GM10266 (cell line): ENCODE results near the gene NAT14.

Experiments
- DNase-seq: peaks from one replicate; pipeline ENCODE4 v3.0.0; 2012; ENCODE audit errors: extremely low spot score
- TF ChIP-seq, protein P1 (sequence below): IDR thresholded peaks from 2 replicates; pipeline ENCODE4 v1.5.1; 2012; ENCODE audit warnings: mild to moderate bottlenecking, low read depth; ENCODE audit not compliant: control insufficient read depth, insufficient read depth; ENCODE audit errors: missing control alignments

Gene NAT14

DNA sequence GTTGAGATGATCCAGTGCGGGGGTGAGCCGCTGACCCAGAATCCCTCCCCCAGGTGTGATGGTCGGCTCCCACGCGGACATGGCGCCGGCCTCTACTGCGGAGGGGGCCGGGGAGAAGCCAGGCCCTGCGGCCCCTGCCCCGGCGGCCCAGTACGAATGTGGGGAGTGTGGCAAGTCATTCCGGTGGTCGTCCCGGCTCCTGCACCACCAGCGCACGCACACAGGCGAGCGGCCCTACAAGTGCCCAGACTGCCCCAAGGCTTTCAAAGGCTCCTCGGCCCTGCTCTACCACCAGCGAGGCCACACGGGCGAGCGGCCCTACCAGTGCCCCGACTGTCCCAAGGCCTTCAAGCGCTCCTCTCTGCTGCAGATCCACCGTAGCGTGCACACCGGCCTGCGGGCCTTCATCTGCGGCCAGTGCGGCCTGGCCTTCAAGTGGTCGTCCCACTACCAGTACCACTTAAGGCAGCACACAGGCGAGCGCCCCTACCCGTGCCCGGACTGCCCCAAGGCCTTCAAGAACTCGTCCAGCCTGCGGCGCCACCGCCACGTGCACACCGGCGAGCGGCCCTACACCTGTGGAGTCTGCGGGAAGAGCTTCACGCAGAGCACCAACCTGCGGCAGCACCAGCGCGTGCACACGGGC, 3.7 kb upstream of the NAT14 start:
- TF ChIP-seq, protein P1, sequence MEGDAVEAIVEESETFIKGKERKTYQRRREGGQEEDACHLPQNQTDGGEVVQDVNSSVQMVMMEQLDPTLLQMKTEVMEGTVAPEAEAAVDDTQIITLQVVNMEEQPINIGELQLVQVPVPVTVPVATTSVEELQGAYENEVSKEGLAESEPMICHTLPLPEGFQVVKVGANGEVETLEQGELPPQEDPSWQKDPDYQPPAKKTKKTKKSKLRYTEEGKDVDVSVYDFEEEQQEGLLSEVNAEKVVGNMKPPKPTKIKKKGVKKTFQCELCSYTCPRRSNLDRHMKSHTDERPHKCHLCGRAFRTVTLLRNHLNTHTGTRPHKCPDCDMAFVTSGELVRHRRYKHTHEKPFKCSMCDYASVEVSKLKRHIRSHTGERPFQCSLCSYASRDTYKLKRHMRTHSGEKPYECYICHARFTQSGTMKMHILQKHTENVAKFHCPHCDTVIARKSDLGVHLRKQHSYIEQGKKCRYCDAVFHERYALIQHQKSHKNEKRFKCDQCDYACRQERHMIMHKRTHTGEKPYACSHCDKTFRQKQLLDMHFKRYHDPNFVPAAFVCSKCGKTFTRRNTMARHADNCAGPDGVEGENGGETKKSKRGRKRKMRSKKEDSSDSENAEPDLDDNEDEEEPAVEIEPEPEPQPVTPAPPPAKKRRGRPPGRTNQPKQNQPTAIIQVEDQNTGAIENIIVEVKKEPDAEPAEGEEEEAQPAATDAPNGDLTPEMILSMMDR: no peak

DNA sequence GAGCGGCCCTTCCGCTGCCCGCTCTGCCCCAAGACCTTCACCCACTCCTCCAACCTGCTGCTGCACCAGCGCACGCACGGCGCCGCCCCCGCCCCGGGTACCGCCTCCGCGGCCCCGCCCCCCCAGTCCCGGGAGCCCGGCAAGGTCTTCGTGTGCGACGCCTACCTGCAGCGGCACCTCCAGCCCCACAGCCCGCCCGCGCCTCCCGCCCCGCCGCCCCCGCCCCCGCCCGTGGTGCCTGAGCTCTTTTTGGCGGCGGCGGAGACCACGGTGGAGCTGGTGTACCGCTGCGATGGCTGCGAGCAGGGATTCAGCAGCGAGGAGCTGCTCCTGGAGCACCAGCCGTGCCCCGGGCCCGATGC, 3.2 kb upstream of the NAT14 start:
- DNase-seq: no peak
- TF ChIP-seq, protein P1: no peak

More for the DNA sequence above, 3.7 kb upstream of the NAT14 start:
- DNase-seq: no peak

DNA sequence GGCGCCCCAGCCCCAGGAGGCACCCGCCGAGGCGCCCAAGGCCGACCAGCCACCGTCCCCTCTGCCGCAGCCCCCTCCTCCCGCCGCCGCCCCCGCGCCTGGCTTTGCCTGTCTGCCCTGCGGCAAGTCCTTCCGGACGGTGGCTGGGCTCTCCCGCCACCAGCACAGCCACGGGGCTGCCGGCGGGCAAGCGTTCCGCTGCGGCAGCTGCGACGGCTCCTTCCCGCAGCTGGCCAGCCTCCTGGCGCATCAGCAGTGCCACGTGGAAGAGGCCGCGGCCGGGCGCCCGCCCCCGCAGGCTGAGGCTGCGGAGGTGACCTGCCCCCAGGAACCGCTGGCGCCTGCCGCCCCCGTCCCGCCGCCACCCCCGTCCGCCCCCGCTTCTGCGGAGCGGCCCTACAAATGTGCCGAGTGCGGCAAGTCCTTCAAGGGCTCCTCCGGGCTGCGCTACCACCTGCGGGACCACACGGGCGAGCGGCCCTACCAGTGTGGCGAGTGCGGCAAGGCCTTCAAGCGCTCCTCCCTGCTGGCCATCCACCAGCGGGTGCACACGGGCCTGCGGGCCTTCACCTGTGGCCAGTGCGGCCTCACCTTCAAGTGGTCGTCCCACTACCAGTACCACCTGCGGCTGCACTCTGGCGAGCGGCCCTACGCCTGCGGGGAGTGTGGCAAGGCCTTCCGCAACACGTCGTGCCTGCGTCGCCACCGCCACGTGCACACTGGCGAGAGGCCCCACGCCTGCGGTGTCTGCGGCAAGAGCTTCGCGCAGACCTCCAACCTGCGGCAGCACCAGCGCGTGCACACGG, 2.6 kb upstream of the NAT14 start:
- TF ChIP-seq, protein P1: no peak
- no peak for DNase-seq

DNA sequence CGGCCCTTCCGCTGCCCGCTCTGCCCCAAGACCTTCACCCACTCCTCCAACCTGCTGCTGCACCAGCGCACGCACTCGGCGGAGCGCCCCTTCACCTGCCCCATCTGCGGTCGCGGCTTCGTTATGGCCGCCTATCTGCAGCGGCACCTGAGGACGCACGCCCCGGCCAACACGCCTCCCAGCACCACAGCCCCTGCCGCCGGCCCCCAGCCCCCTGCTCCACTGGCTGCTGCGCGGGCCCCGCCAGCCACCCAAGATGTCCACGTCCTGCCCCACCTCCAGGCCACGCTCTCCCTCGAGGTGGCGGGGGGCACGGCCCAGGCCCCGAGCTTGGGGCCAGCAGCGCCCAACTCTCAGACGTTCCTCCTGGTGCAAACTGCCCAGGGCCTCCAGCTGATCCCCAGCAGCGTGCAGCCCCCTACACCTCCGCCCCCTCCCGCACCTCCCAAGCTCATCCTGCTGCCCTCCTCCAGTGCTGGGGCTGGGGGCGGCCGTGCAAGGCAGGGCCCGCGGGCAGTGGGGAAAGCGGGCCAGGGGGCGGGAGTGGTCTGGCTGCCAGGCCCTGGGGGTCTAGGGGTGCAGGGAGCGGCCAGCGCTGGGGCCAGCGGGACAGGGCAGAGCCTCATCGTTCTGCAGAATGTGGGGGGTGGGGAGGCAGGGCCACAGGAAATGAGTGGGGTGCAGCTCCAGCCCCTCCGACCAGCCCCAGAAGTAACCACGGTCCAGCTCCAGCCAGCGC, 1.9 kb upstream of the NAT14 start:
- TF ChIP-seq, protein P1: no peak
- peak; percentile 25 for DNase-seq

DNA sequence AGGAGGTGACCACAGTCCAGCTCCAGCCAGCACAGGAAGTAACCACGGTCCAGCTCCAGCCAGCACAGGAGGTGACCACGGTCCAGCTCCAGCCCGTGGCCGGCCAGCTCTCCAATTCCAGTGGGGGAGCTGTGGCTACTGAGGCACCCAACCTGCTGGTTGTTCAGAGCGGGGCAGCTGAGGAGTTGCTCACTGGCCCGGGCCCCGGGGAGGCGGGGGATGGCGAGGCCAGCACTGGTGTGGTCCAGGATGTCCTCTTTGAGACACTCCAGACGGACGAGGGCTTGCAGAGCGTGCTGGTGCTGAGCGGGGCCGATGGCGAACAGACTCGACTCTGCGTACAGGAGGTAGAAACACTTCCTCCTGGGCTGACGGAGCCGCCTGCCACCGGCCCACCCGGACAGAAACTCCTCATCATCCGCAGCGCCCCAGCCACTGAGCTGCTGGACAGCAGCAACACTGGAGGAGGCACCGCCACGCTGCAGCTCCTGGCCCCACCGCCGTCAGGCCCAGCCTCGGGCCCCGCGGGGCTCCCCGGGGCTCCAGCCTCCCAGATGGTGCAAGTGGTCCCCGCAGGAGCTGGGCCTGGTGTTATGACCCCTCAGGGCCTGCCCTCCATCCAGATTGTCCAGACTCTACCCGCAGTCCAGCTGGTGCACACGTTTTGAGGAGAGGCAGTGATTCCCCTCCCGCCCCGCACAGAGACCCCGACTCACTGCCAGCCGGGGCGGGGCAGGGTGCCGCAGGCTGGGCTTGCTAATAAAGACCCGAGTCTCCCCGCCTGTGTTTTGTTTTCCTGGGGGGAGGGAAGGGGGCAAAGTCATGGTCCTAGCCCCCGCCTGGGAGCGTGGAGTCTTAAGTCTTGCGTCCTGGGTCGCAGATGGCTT, 1.0 kb upstream of the NAT14 start:
- TF ChIP-seq, protein P1: no peak
- no peak for DNase-seq

DNA sequence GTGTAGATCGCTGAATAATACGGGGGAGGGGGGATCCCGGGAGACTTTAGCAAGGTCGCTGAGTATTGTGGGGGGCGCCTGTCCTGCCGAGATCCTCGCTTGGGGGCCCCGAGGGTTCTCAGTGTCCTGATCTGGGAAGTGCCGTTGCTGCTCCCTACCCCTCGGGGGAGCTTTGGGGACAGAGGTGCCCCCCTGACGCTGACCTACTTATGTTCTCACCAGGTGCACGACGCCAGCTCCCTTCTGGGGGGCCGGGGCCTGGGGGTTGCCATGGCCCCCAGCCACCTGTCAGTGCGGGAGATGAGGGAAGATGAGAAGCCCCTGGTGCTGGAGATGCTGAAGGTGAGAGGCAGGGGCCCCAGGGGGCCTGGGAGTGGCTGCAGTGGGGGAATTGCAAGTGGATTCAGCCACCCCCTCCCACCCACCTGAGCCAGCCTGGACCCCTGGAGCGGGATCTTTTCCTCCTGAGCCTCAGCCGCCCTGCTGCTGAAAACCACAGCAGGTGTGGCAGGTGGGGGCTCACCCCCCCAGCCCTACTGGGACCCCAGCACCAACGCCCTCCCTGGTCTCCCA, 537 bp downstream of the NAT14 start:
- TF ChIP-seq, protein P1: no peak
- no peak for DNase-seq
